GM21529 (cell line): ENCODE results near the gene CPT1B.
A peak's percentile ranks its signal among the peaks of the same experiment; 100 is the strongest.

Experiments used
- ATAC-seq: cut with Tn5 transposase; IDR thresholded peaks from one replicate; pipeline ENCODE4 v1.9.1; 2021; ENCODE audit not compliant: unreplicated experiment

The CPT1B gene

GRCh38 chr22:50587407-50587806 is 9.2 kb upstream of the CPT1B start:
- ATAC-seq, result no peak

GRCh38 chr22:50586416-50586815 is 8.2 kb upstream of the CPT1B start:
- ATAC-seq, result no peak

GRCh38 chr22:50585781-50586180 is 7.6 kb upstream of the CPT1B start:
- no peak for ATAC-seq

GRCh38 chr22:50585238-50585637 is 7.0 kb upstream of the CPT1B start:
- ATAC-seq, result no peak

- no peak for ATAC-seq
Measured at GRCh38 chr22:50584106-50585096, 6.2 kb upstream of the CPT1B start.

GRCh38 chr22:50583294-50583861 is 5.2 kb upstream of the CPT1B start:
- peak; percentile 22 for ATAC-seq

GRCh38 chr22:50582493-50583293 is 4.5 kb upstream of the CPT1B start, which contains the start of gene CHKB:
TSS of gene CHKB (minus strand) at chr22:50582849. CDS start at chr22:50582781, 68 bp downstream.
- peak; percentile 84 for ATAC-seq

- ATAC-seq, result no peak
Measured at GRCh38 chr22:50581950-50582492, 3.8 kb upstream of the CPT1B start.

- ATAC-seq, result no peak
Measured at GRCh38 chr22:50581031-50581949, 3.1 kb upstream of the CPT1B start.

GRCh38 chr22:50579752-50580151 is 1.5 kb upstream of the CPT1B start:
- no peak for ATAC-seq

GRCh38 chr22:50578776-50579310 is 616 bp upstream of the CPT1B start:
- ATAC-seq, result no peak

GRCh38 chr22:50577697-50577986 is 585 bp downstream of the CPT1B start:
- no peak for ATAC-seq

- no peak for ATAC-seq
Measured at GRCh38 chr22:50576806-50577696, 1.2 kb downstream of the CPT1B start.

- no peak for ATAC-seq
Measured at GRCh38 chr22:50576070-50576469, 2.2 kb downstream of the CPT1B start.

GRCh38 chr22:50575426-50575941 is 2.7 kb downstream of the CPT1B start:
- no peak for ATAC-seq

GRCh38 chr22:50574383-50574755 is 3.9 kb downstream of the CPT1B start:
- ATAC-seq, result no peak

GRCh38 chr22:50573491-50574382 is 4.5 kb downstream of the CPT1B start:
- no peak for ATAC-seq

GRCh38 chr22:50572965-50573364 is 5.3 kb downstream of the CPT1B start:
- no peak for ATAC-seq
